H1 (cell line): ENCODE results near the gene PAQR5. TPM values are rescaled to one million over a fixed set of nuclear protein-coding genes. Genes with fewer than 3 reads are reported as not detected.

Experiments
- CTCF ChIA-PET: fragments of 300-600 bp; sonication (Branson Sonifier 250); formaldehyde crosslinking; loops from one replicate; lab custom pipeline; 2021; ENCODE audit not compliant: partially characterized antibody; lab: Charles Lee
- POLR2A ChIA-PET: fragments of 300-600 bp; sonication (Branson Sonifier 250); formaldehyde crosslinking; loops from one replicate; lab custom pipeline; 2021; ENCODE audit warnings: inconsistent platforms; ENCODE audit not compliant: partially characterized antibody; lab: Charles Lee
- DNase-seq, 2 experiments: peaks; one replicate each; pipeline versions ENCODE4 v3.0.0 to v3.0.0-alpha.2; 2010 to 2022; ENCODE audit warnings: low spot score in 2 of 2, low read depth in 1 of 2, mixed read lengths in 1 of 2
- FAIRE-seq: peaks from 2 replicates; lab custom pipeline; 2011; peaks lifted over from hg19 to GRCh38; lab: Jason Lieb, UNC
- H2AFZ ChIP-seq: 2 replicates; pipeline ENCODE4 v1.8.1; 2012; ENCODE audit warnings: low read length, inconsistent platforms
- H2AK5ac ChIP-seq: 2 replicates; pipeline ENCODE4 v1.6.1; 2013; ENCODE audit warnings: low read depth, low read length
- H2BK120ac ChIP-seq: replicated peaks from 2 replicates; pipeline ENCODE3; 2013; ENCODE audit warnings: low read depth, low read length, inconsistent platforms
- H2BK12ac ChIP-seq: 2 replicates; pipeline ENCODE4 v1.6.1; 2013; ENCODE audit warnings: low read depth, low read length
- H2BK15ac ChIP-seq: 2 replicates; pipeline ENCODE4 v1.6.1; 2013; ENCODE audit warnings: low read length
- H2BK20ac ChIP-seq: 2 replicates; pipeline ENCODE4 v1.6.1; 2013; ENCODE audit warnings: low read length
- H2BK5ac ChIP-seq: 2 replicates; pipeline ENCODE4 v1.6.1; 2013; ENCODE audit warnings: low read depth, low read length
- H3K14ac ChIP-seq: 2 replicates; pipeline ENCODE4 v1.6.1; 2013; ENCODE audit warnings: inconsistent platforms; ENCODE audit not compliant: insufficient read length
- H3K18ac ChIP-seq: 2 replicates; pipeline ENCODE4 v1.6.1; 2013; ENCODE audit warnings: low read length; ENCODE audit errors: extremely low read depth
- H3K23ac ChIP-seq: 2 replicates; pipeline ENCODE4 v1.6.1; 2013; ENCODE audit warnings: inconsistent platforms; ENCODE audit not compliant: insufficient read length
- H3K23me2 ChIP-seq: 2 replicates; pipeline ENCODE4 v1.6.1; 2013; ENCODE audit warnings: low read depth, low read length
- H3K27ac ChIP-seq: 2 replicates; pipeline ENCODE4 v1.6.1; 2011; ENCODE audit warnings: low read depth, low read length, inconsistent platforms
- H3K27me3 ChIP-seq, 4 experiments: replicated peaks in 1 of 4; 1 replicate in 1 of 4; 2 replicates in 3 of 4; pipeline versions ENCODE4 v1.6.1 to v1.8.1; 2011 to 2013; ENCODE audit warnings: low read length in 3 of 4, mild to moderate bottlenecking in 3 of 4, inconsistent platforms in 2 of 4, mixed read lengths in 2 of 4, moderate library complexity in 1 of 4; ENCODE audit not compliant: control insufficient read depth in 3 of 4, insufficient read depth in 3 of 4; ENCODE audit errors: extremely low read depth in 1 of 4
- H3K36me3 ChIP-seq, 4 experiments: 2 replicates each; pipeline versions ENCODE4 v1.6.1 to v1.8.1; 2011 to 2013; ENCODE audit warnings: mild to moderate bottlenecking in 4 of 4, low read length in 3 of 4, moderate library complexity in 2 of 4, control low read depth in 1 of 4, inconsistent platforms in 1 of 4; ENCODE audit not compliant: insufficient read depth in 4 of 4, control insufficient read depth in 2 of 4
- H3K4ac ChIP-seq: replicated peaks from 2 replicates; pipeline ENCODE3; 2013; ENCODE audit warnings: low read length, low read depth, mixed read lengths, inconsistent platforms; ENCODE audit not compliant: insufficient read length
- H3K4me1 ChIP-seq, 4 experiments: replicated peaks in 1 of 4; 1 replicate in 1 of 4; 2 replicates in 3 of 4; pipeline versions ENCODE4 v1.6.1 to v1.8.1; 2011 to 2013; ENCODE audit warnings: low read length in 3 of 4, inconsistent platforms in 2 of 4, mixed read lengths in 1 of 4; ENCODE audit not compliant: insufficient read depth in 4 of 4, control insufficient read depth in 3 of 4
- H3K4me2 ChIP-seq, 2 experiments: 2 replicates each; pipeline versions ENCODE4 v1.6.1 to v1.8.1; 2011 to 2013; ENCODE audit warnings: low read depth in 2 of 2, low read length in 2 of 2, control low read depth in 1 of 2, inconsistent platforms in 1 of 2, mild to moderate bottlenecking in 1 of 2; ENCODE audit not compliant: insufficient read depth in 1 of 2
- H3K4me3 ChIP-seq, 4 experiments: fragments of 200-600, 300-600 bp in 1 of 4; sonication (generic), shearing (Covaris generic), sonication (Bioruptor Twin) in 1 of 4; 2 replicates each; pipeline versions ENCODE4 v1.5.1 to v1.8.1; 2011 to 2016; ENCODE audit warnings: low read length in 4 of 4, low read depth in 3 of 4, control low read depth in 2 of 4, inconsistent platforms in 2 of 4, mild to moderate bottlenecking in 2 of 4, mixed read lengths in 1 of 4, moderate library complexity in 1 of 4; ENCODE audit not compliant: insufficient read depth in 2 of 4; ENCODE audit errors: extremely low read depth in 1 of 4
- H3K56ac ChIP-seq: replicated peaks from 2 replicates; pipeline ENCODE3; 2013; ENCODE audit warnings: low read depth, mild to moderate bottlenecking, mixed read lengths, low read length, inconsistent platforms; ENCODE audit not compliant: insufficient read length
- H3K79me1 ChIP-seq: 2 replicates; pipeline ENCODE4 v1.6.1; 2013; ENCODE audit warnings: low read depth, low read length, control low read depth
- H3K79me2 ChIP-seq, 2 experiments: 2 replicates each; pipeline versions ENCODE4 v1.6.1 to v1.8.1; 2012 to 2013; ENCODE audit warnings: low read length in 2 of 2, mild to moderate bottlenecking in 2 of 2, inconsistent platforms in 1 of 2; ENCODE audit not compliant: insufficient read depth in 2 of 2, control insufficient read depth in 1 of 2
- H3K9ac ChIP-seq, 4 experiments: replicated peaks in 1 of 4; 1 replicate in 1 of 4; 2 replicates in 3 of 4; pipeline versions ENCODE4 v1.6.1 to v1.8.1; 2011 to 2013; ENCODE audit warnings: low read depth in 3 of 4, low read length in 3 of 4, control low read depth in 2 of 4, mild to moderate bottlenecking in 2 of 4, moderate library complexity in 2 of 4, inconsistent platforms in 1 of 4; ENCODE audit errors: extremely low read depth in 1 of 4
- H3K9me3 ChIP-seq, 2 experiments: 2 replicates each; pipeline versions ENCODE4 v1.6.1 to v1.8.1; 2012 to 2013; ENCODE audit warnings: mild to moderate bottlenecking in 2 of 2, moderate library complexity in 2 of 2, control low read depth in 1 of 2, inconsistent platforms in 1 of 2, low read depth in 1 of 2, low read length in 1 of 2, mixed read lengths in 1 of 2; ENCODE audit not compliant: insufficient read depth in 2 of 2
- H4K20me1 ChIP-seq, 2 experiments: replicated peaks in 1 of 2; 2 replicates each; pipeline versions ENCODE3 to v1.8.1; 2011 to 2013; ENCODE audit warnings: inconsistent platforms in 2 of 2, low read length in 2 of 2, mild to moderate bottlenecking in 1 of 2; ENCODE audit not compliant: insufficient read depth in 2 of 2, control insufficient read depth in 1 of 2
- H4K5ac ChIP-seq: 2 replicates; pipeline ENCODE4 v1.6.1; 2013; ENCODE audit warnings: low read length, low read depth, mixed read lengths, inconsistent platforms; ENCODE audit not compliant: insufficient read length
- H4K8ac ChIP-seq: 2 replicates; pipeline ENCODE4 v1.8.0; 2013; ENCODE audit warnings: mild to moderate bottlenecking, moderate library complexity, low read length, inconsistent platforms; ENCODE audit not compliant: insufficient read depth; ENCODE audit errors: extremely low read depth
- H4K91ac ChIP-seq: replicated peaks from 2 replicates; pipeline ENCODE3; 2013; ENCODE audit warnings: low read length, mixed read lengths, inconsistent platforms; ENCODE audit not compliant: insufficient read length
- BACH1 ChIP-seq: IDR thresholded peaks from 2 replicates; pipeline ENCODE4 v1.6.1; 2012; ENCODE audit warnings: low read length, improper control_type of control experiment
- CBX5 ChIP-seq: fragments of 300-800, 300-1000 bp; sonication (generic); IDR thresholded peaks from 2 replicates; pipeline ENCODE4 v1.7.1; 2016; ENCODE audit warnings: antibody characterized with exemption, low read length, low read depth
- CEBPB ChIP-seq: IDR thresholded peaks from 2 replicates; pipeline ENCODE4 v1.6.1; 2012; ENCODE audit warnings: low read depth, low read length
- JUN ChIP-seq: IDR thresholded peaks from 2 replicates; pipeline ENCODE4 v1.6.1; 2011; ENCODE audit warnings: low read depth, mild to moderate bottlenecking, improper control_type of control experiment, low read length
- KDM5A ChIP-seq: fragments of 200-600 bp; IDR thresholded peaks from 2 replicates; pipeline ENCODE4 v1.7.1; 2012; ENCODE audit warnings: mild to moderate bottlenecking, low read length, inconsistent platforms, mixed read lengths
- POLR2A ChIP-seq, 2 experiments: IDR thresholded peaks; 1 replicate in 1 of 2; 2 replicates in 1 of 2; pipeline ENCODE4 v1.6.1; 2011; ENCODE audit warnings: low read depth in 2 of 2, low read length in 2 of 2, mild to moderate bottlenecking in 2 of 2; ENCODE audit errors: control extremely low read depth in 1 of 2
- POLR2AphosphoS5 ChIP-seq: IDR thresholded peaks from 2 replicates; pipeline ENCODE4 v1.6.1; 2011; ENCODE audit warnings: low read depth, low read length
- SIRT6 ChIP-seq: IDR thresholded peaks from one replicate; pipeline ENCODE4 v1.7.1; 2012; ENCODE audit warnings: low read length, inconsistent platforms
- SIX5 ChIP-seq: IDR thresholded peaks from 2 replicates; pipeline ENCODE4 v1.6.1; 2011; ENCODE audit warnings: mild to moderate bottlenecking, low read depth, low read length
- TAF1 ChIP-seq: IDR thresholded peaks from 2 replicates; pipeline ENCODE4 v1.6.1; 2011; ENCODE audit warnings: mild to moderate bottlenecking, low read depth, low read length
- ZNF274 ChIP-seq: IDR thresholded peaks from 2 replicates; pipeline ENCODE4 v1.7.0; 2012; ENCODE audit warnings: low read length, borderline replicate concordance; ENCODE audit errors: extremely low read depth
- WGBS, 2 experiments: shearing (Covaris generic) in 1 of 2; methylation state at CpG; one replicate each; pipeline versions ENCODE4 v1.1.6 to v1.1.7; 2013 to 2015; ENCODE audit warnings: low lambda C conversion rate in 2 of 2, mixed read lengths in 2 of 2, inconsistent platforms in 1 of 2, low coverage in 1 of 2, missing lambda C conversion rate in 1 of 2; ENCODE audit not compliant: insufficient replicate concordance in 2 of 2, insufficient coverage in 1 of 2, insufficient read length in 1 of 2; ENCODE audit errors: extremely low coverage in 1 of 2, missing lambda C conversion rate in 1 of 2; 5-methylcytosine and 5-hydroxymethylcytosine counted together
- polyA plus RNA-seq, 7 experiments: library from polyadenylated mRNA; depleted of rRNA in 3 of 7; stranded (reverse) in 5 of 7; unstranded in 2 of 7; fragments of >200 nt in 5 of 7; fragments of 200-250 nt in 2 of 7; gene quantifications; 1 replicate in 5 of 7; 2 replicates in 1 of 7; 4 replicates in 1 of 7; pipeline versions ENCODE4 v1.2.1 to v1.2.3, GENCODE V29; 2011 to 2013; ENCODE audit warnings: missing spikeins in 2 of 7, mixed read lengths in 2 of 7
- total RNA-seq: library from RNA; stranded (reverse); fragmentation: NEBNext Ultra II Directional; extraction: Animal tissue kit (Norgen Biotek cat#: 25700); gene quantifications from 2 replicates; pipeline ENCODE4 v1.2.1, GENCODE V29; 2021
- TF ChIP-seq, protein P1 (sequence below), 3 experiments: IDR thresholded peaks; 1 replicate in 2 of 3; 2 replicates in 1 of 3; pipeline versions ENCODE4 v1.5.1 to v1.6.1; 2011; ENCODE audit warnings: low read length in 3 of 3, mild to moderate bottlenecking in 3 of 3, inconsistent platforms in 2 of 3, low read depth in 1 of 3, moderate library complexity in 1 of 3; ENCODE audit not compliant: insufficient read depth in 1 of 3; ENCODE audit errors: control extremely low read depth in 1 of 3
- TF ChIP-seq, protein P2 (sequence below): IDR thresholded peaks from 2 replicates; pipeline ENCODE4 v1.6.1; 2012; ENCODE audit warnings: inconsistent platforms

PAQR5 gene
- total and polyA plus RNA-seq, 2 of the 8 experiments (the other 6 are each of a cell fraction or from before 2014, with no cell fraction given), result 8.7 to 18.1 TPM

DNA sequence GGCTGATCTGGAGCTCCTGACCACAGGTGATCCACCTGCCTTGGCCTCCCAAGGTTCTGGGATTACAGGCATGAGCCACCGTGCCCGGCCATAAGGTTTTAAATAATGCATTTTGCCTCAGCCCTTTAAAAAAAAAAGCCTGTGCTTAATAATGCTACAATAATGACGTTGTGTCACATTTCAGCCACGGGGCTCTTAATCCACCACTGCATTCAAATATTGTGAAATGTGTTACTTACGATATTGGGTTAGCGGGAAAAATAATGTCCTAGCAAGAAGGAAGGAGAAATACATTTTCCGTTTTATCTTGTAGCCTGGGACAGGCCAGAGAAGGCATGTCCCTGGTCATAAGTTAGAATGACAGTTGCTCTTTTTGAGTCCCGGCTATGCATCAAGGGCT, 17.6 kb downstream of the PAQR5 start:
- peaks cover 0 to 1% of the 10 kb centered on the region in 2 experiments for H4K20me1 ChIP-seq
- FAIRE-seq (no peak), DNase-seq (no peak)
- no peak overlapping the region for H3K4ac ChIP-seq
- no peak overlapping the region for H3K9ac ChIP-seq
- H3K4me2 ChIP-seq, result no peak overlapping the region
- H2BK12ac ChIP-seq, result no peak overlapping the region
- no peak overlapping the region for H2BK5ac ChIP-seq
- no peak overlapping the region for H2BK15ac ChIP-seq
- H2AK5ac ChIP-seq, result no peak overlapping the region
- no peak overlapping the region for H4K91ac ChIP-seq
- H3K27me3 ChIP-seq, result no peaks in the 10 kb centered on the region
- H2BK120ac ChIP-seq, result no peak overlapping the region
- H4K8ac ChIP-seq, result no peak overlapping the region
- H3K4me1 ChIP-seq, result peaks cover 0 to 6% (median 3%) of the 10 kb centered on the region in 4 experiments; a peak in 4 of 7 replicates
- H3K18ac ChIP-seq, result no peak overlapping the region
- 95% methylated on average over 8 of the region's 8 CpGs; no CpG with 5 or more reads in 1 of the 2 experiments for WGBS, 2 experiments
- no peak overlapping the region for H3K14ac ChIP-seq
- H3K9me3 ChIP-seq, result no peaks in the 10 kb centered on the region
- no peak overlapping the region for H3K56ac ChIP-seq
- no peak overlapping the region for H2BK20ac ChIP-seq
- H2AFZ ChIP-seq, result no peak overlapping the region
- H3K4me3 ChIP-seq, result no peak overlapping the region
- no peak overlapping the region for H3K23ac ChIP-seq
- H3K27ac ChIP-seq, result no peak overlapping the region
- no peaks in the 10 kb centered on the region; the same call in none of the 2 replicates for H3K79me1 ChIP-seq
- no peaks in the 10 kb centered on the region for H3K23me2 ChIP-seq
- ChIA-PET CTCF (interaction anchor here (0.7 to 4.7 kb wide), 4 partner anchors 12 to 523 kb away, joined by 3 to 24 read pairs (median 4); no protein-coding TSS in a partner anchor), POLR2A (no interaction called here)
- H4K5ac ChIP-seq, result no peak overlapping the region
- no peaks in the 10 kb centered on the region for H3K79me2 ChIP-seq
- H3K36me3 ChIP-seq, result no peaks in the 10 kb centered on the region
- TF ChIP-seq KDM5A, result no peak
- no peak for TF ChIP-seq POLR2A (IDR thresholded peaks at IDR 0.05; ENCODE audit: control extremely low read depth in 1 of 2, low read depth in 2 of 2, low read length in 2 of 2)
- TF ChIP-seq, protein P1, sequence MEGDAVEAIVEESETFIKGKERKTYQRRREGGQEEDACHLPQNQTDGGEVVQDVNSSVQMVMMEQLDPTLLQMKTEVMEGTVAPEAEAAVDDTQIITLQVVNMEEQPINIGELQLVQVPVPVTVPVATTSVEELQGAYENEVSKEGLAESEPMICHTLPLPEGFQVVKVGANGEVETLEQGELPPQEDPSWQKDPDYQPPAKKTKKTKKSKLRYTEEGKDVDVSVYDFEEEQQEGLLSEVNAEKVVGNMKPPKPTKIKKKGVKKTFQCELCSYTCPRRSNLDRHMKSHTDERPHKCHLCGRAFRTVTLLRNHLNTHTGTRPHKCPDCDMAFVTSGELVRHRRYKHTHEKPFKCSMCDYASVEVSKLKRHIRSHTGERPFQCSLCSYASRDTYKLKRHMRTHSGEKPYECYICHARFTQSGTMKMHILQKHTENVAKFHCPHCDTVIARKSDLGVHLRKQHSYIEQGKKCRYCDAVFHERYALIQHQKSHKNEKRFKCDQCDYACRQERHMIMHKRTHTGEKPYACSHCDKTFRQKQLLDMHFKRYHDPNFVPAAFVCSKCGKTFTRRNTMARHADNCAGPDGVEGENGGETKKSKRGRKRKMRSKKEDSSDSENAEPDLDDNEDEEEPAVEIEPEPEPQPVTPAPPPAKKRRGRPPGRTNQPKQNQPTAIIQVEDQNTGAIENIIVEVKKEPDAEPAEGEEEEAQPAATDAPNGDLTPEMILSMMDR (IDR thresholded peaks at IDR 0.05; ENCODE audit: control extremely low read depth in 1 of 3, insufficient read depth in 1 of 3, low read depth in 1 of 3, low read length in 3 of 3), result no peak
- TF ChIP-seq BACH1, result no peak
- TF ChIP-seq POLR2AphosphoS5, result no peak
- no peak for TF ChIP-seq SIX5
- TF ChIP-seq, protein P2, sequence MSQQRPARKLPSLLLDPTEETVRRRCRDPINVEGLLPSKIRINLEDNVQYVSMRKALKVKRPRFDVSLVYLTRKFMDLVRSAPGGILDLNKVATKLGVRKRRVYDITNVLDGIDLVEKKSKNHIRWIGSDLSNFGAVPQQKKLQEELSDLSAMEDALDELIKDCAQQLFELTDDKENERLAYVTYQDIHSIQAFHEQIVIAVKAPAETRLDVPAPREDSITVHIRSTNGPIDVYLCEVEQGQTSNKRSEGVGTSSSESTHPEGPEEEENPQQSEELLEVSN, result no peak
- no peak for TF ChIP-seq TAF1
- no peak for TF ChIP-seq JUN
- no peak for TF ChIP-seq SIRT6
- no peak for TF ChIP-seq CEBPB
- no peak for TF ChIP-seq ZNF274
- no peak for TF ChIP-seq CBX5
